HCT116 (cell line): ENCODE data around the gene TLK1. TPM values are rescaled to one million over a fixed set of nuclear protein-coding genes. Genes with fewer than 3 reads are reported as not detected.

Experiments
- ATAC-seq: fragments of 200-7000 bp; cut with Tn5 transposase; 2 replicates; pipeline ENCODE4 v1.9.1; 2020; ENCODE audit warnings: mild to moderate bottlenecking, moderate library complexity
- BruUV-seq: library from RNA; stranded (reverse); fragments of 400-500 nt; replicated peaks from 2 replicates; lab custom pipeline; 2021; lab: Mats Ljungman, UMichigan
- CTCF ChIA-PET: fragments of 300-600 bp; sonication (Branson Sonifier 250); formaldehyde crosslinking; loops from one replicate; lab custom pipeline; 2021; ENCODE audit warnings: antibody characterized with exemption; lab: Charles Lee
- POLR2A ChIA-PET: fragments of 300-600, 350-600 bp; sonication (Branson Sonifier 250); formaldehyde crosslinking; loops from one replicate; lab custom pipeline; 2021; ENCODE audit warnings: antibody characterized with exemption; lab: Charles Lee
- RAD21 ChIA-PET, 2 experiments: fragments of 300-600 bp; sonication (Branson Sonifier 250); formaldehyde crosslinking; loops; one replicate each; lab custom pipeline; 2023; ENCODE audit warnings: low total read pairs in 2 of 2; ENCODE audit not compliant: uncharacterized antibody in 2 of 2, unreplicated experiment in 2 of 2, low non-redundant PET in 1 of 2; lab: Charles Lee
- DNase-seq: peaks from one replicate; pipeline ENCODE4 v3.0.0-alpha.2; 2010; ENCODE audit warnings: low read depth, low spot score
- H2AFZ ChIP-seq: fragments of 200-600 bp; shearing (Covaris generic), sonication (generic); 2 replicates; pipeline ENCODE4 v1.6.1; 2017; ENCODE audit warnings: low read depth, mixed run types, mixed read lengths, antibody characterized with exemption, low read length; ENCODE audit not compliant: poor library complexity, severe bottlenecking
- H3K27ac ChIP-seq: 2 replicates; pipeline ENCODE4 v1.5.1; 2012; ENCODE audit warnings: low read depth, low read length
- H3K27me3 ChIP-seq: fragments of 200-600 bp; sonication (generic); 2 replicates; pipeline ENCODE4 v1.6.1; 2016; ENCODE audit warnings: mixed run types, low read length, mixed read lengths; ENCODE audit not compliant: insufficient read depth
- H3K36me3 ChIP-seq, 2 experiments: fragments of 200-500 bp in 1 of 2; fragments of 200-600 bp in 1 of 2; sonication (Bioruptor generic) in 1 of 2; sonication (generic) in 1 of 2; 2 replicates each; pipeline versions ENCODE4 v1.5.1 to v1.6.1; 2014 to 2016; ENCODE audit warnings: low read length in 2 of 2, inconsistent platforms in 1 of 2, mixed read lengths in 1 of 2, mixed run types in 1 of 2; ENCODE audit not compliant: insufficient read depth in 2 of 2, control insufficient read depth in 1 of 2
- H3K4me1 ChIP-seq, 2 experiments: fragments of 200-600 bp in 1 of 2; sonication (generic) in 1 of 2; 2 replicates each; pipeline versions ENCODE4 v1.5.1 to v1.6.1; 2012 to 2017; ENCODE audit warnings: low read length in 2 of 2, inconsistent platforms in 1 of 2, mild to moderate bottlenecking in 1 of 2, mixed read lengths in 1 of 2, mixed run types in 1 of 2, moderate library complexity in 1 of 2; ENCODE audit not compliant: insufficient read depth in 2 of 2, control insufficient read depth in 1 of 2
- H3K4me2 ChIP-seq: fragments of 200-600 bp; sonication (generic); 2 replicates; pipeline ENCODE4 v1.6.1; 2017; ENCODE audit warnings: mixed run types, low read length, mixed read lengths
- H3K4me3 ChIP-seq, 2 experiments: fragments of 200-600 bp in 1 of 2; sonication (generic) in 1 of 2; replicated peaks in 1 of 2; 2 replicates each; pipeline ENCODE4 v1.5.1; 2011 to 2016; ENCODE audit warnings: low read length in 2 of 2, control low read depth in 1 of 2, low read depth in 1 of 2, mild to moderate bottlenecking in 1 of 2, mixed read lengths in 1 of 2, mixed run types in 1 of 2
- H3K79me2 ChIP-seq: fragments of 200-600 bp; sonication (generic); 2 replicates; pipeline ENCODE4 v1.6.1; 2017; ENCODE audit warnings: mild to moderate bottlenecking, mixed run types, low read length, moderate library complexity, mixed read lengths; ENCODE audit not compliant: insufficient read depth
- H3K9ac ChIP-seq: fragments of 200-600 bp; sonication (generic); 2 replicates; pipeline ENCODE4 v1.6.1; 2016; ENCODE audit warnings: low read length, mixed read lengths
- H3K9me2 ChIP-seq: fragments of 200-600 bp; sonication (generic), shearing (Covaris generic); 2 replicates; pipeline ENCODE4 v1.6.1; 2017; ENCODE audit warnings: mixed run types, mild to moderate bottlenecking, moderate library complexity; ENCODE audit not compliant: insufficient read depth
- H3K9me3 ChIP-seq, 2 experiments: fragments of 200-500 bp in 1 of 2; fragments of 200-600 bp in 1 of 2; sonication (Bioruptor generic) in 1 of 2; sonication (generic) in 1 of 2; 2 replicates each; pipeline ENCODE4 v1.6.1; 2014 to 2017; ENCODE audit warnings: low read length in 2 of 2, mixed read lengths in 2 of 2, inconsistent platforms in 1 of 2, low read depth in 1 of 2, mild to moderate bottlenecking in 1 of 2, mixed run types in 1 of 2, moderate library complexity in 1 of 2; ENCODE audit not compliant: control insufficient read depth in 1 of 2, insufficient read depth in 1 of 2
- H4K20me1 ChIP-seq: fragments of 200-600 bp; sonication (generic), shearing (Covaris generic); 2 replicates; pipeline ENCODE4 v1.6.1; 2017; ENCODE audit warnings: mixed run types, mild to moderate bottlenecking, moderate library complexity; ENCODE audit not compliant: insufficient read depth
- CBX3 ChIP-seq: IDR thresholded peaks from 2 replicates; pipeline ENCODE4 v1.6.1; 2012; ENCODE audit warnings: low read depth
- CTCF ChIP-seq, 3 experiments: fragments of 200-600 bp in 1 of 3; sonication (generic) in 1 of 3; IDR thresholded peaks in 2 of 3; conservative IDR thresholded peaks in 1 of 3; 2 replicates each; pipeline ENCODE4 v1.5.1; 2012 to 2017; ENCODE audit warnings: low read depth in 2 of 3, low read length in 2 of 3, antibody characterized with exemption in 1 of 3, borderline replicate concordance in 1 of 3, control low read depth in 1 of 3, mild to moderate bottlenecking in 1 of 3, mixed read lengths in 1 of 3, mixed run types in 1 of 3, moderate library complexity in 1 of 3; ENCODE audit not compliant: insufficient read depth in 1 of 3
- EGR1 ChIP-seq: IDR thresholded peaks from 2 replicates; pipeline ENCODE4 v1.6.1; 2012; ENCODE audit warnings: low read depth
- EZH2 ChIP-seq: fragments of 200-600 bp; sonication (generic); IDR thresholded peaks from 2 replicates; pipeline ENCODE4 v1.6.1; 2017; ENCODE audit warnings: antibody characterized with exemption, mixed run types
- JUND ChIP-seq: IDR thresholded peaks from 2 replicates; pipeline ENCODE4 v1.6.1; 2012
- MAX ChIP-seq: IDR thresholded peaks from 2 replicates; pipeline ENCODE4 v1.6.1; 2012
- POLR2A ChIP-seq: IDR thresholded peaks from 2 replicates; pipeline ENCODE4 v1.7.0; 2011; ENCODE audit warnings: borderline replicate concordance; ENCODE audit not compliant: insufficient read depth, insufficient read length; ENCODE audit errors: extremely low read depth
- REST ChIP-seq: IDR thresholded peaks from 2 replicates; pipeline ENCODE4 v1.6.1; 2012; ENCODE audit warnings: low read depth
- SIN3A ChIP-seq: IDR thresholded peaks from 2 replicates; pipeline ENCODE4 v1.6.1; 2012; ENCODE audit warnings: low read depth
- ZFX ChIP-seq: fragments of 450-650 bp; IDR thresholded peaks from 2 replicates; pipeline ENCODE4 v1.6.1; 2017
- ZNF274 ChIP-seq: fragments of 200-500 bp; sonication (Bioruptor generic); IDR thresholded peaks from 2 replicates; pipeline ENCODE4 v1.6.1; 2014; ENCODE audit warnings: mild to moderate bottlenecking, low read depth, low read length, inconsistent platforms
- intact Hi-C: fragments of 100-400 bp; cut with micrococcal nuclease; formaldehyde crosslinking; loops from 2 replicates; pipeline ENCODE4 v1.10.0; 2022
- total RNA-seq: library from RNA; stranded (reverse); gene quantifications from one replicate; pipeline ENCODE4 v1.2.1, GENCODE V29; 2021; ENCODE audit not compliant: unreplicated experiment

The TLK1 gene
- total RNA-seq, 1 experiment from 2014 or later = 57.7 TPM

- H3K27ac ChIP-seq = no peak overlapping the region
- DNase-seq (no peak), ATAC-seq (no peak)
- BruUV-seq = no TSS peak
- no peak for TF ChIP-seq CBX3
- TF ChIP-seq ZFX = no peak
- RAD21 ChIA-PET = no interaction called here
- CTCF ChIA-PET = interaction anchor here (1.1 kb wide), 1 partner anchor 60 kb away, joined by 4 read pairs; no protein-coding TSS in a partner anchor
- H2AFZ ChIP-seq = no peak overlapping the region
- no peak overlapping the region for H3K4me3 ChIP-seq
- intact Hi-C loops = no loop called here
- H3K9me3 ChIP-seq = no peaks in the 10 kb centered on the region
- POLR2A ChIA-PET = no interaction called here
- no peaks in the 10 kb centered on the region for H3K27me3 ChIP-seq
- H3K79me2 ChIP-seq = peaks cover 97% of the 10 kb centered on the region
- no peak overlapping the region for H3K4me2 ChIP-seq
- no peaks in the 10 kb centered on the region for H3K9me2 ChIP-seq
- H3K4me1 ChIP-seq = peaks cover 0 to 4% of the 10 kb centered on the region in 2 experiments; a peak in 1 of 4 replicates
- H4K20me1 ChIP-seq = peaks cover 3% of the 10 kb centered on the region; the same call in 1 of the 2 replicates
- H3K36me3 ChIP-seq = no peaks in the 10 kb centered on the region
- no peak overlapping the region for H3K9ac ChIP-seq
These were observed 14.1 kb downstream of the TLK1 start for GRCh38 chr2:171146633-171147032.

- intact Hi-C loops = no loop called here
- no peak for TF ChIP-seq EZH2
- TF ChIP-seq REST = no peak
- TF ChIP-seq CTCF (IDR thresholded peaks at IDR 0.05 in 2 of 3, conservative IDR thresholded peaks at IDR 0.05 in 1 of 3; ENCODE audit: borderline replicate concordance in 1 of 3, insufficient read depth in 1 of 3, low read depth in 2 of 3, low read length in 2 of 3) = no peak
- TF ChIP-seq POLR2A = no peak
- no peak for TF ChIP-seq JUND
- TF ChIP-seq SIN3A = no peak
- no peak for TF ChIP-seq MAX
- TF ChIP-seq EGR1 = no peak
- no peak for TF ChIP-seq ZNF274
- Histone ChIP-seq H3K36me3 (no peaks in the 10 kb centered on the region), H3K79me2 (peaks cover 99% of the 10 kb centered on the region), H3K9me2 (no peaks in the 10 kb centered on the region), H2AFZ (no peak overlapping the region), H3K4me2 (no peak overlapping the region), H4K20me1 (peaks cover 3% of the 10 kb centered on the region; the same call in 1 of the 2 replicates), H3K9me3 (no peaks in the 10 kb centered on the region), H3K9ac (no peak overlapping the region), H3K27ac (no peak overlapping the region), H3K4me3 (no peak overlapping the region), H3K27me3 (no peaks in the 10 kb centered on the region), H3K4me1 (peaks cover 0 to 4% of the 10 kb centered on the region in 2 experiments; a peak in 1 of 4 replicates)
- CTCF ChIA-PET = no interaction called here
- RAD21 ChIA-PET = no interaction called here
- BruUV-seq = no TSS peak
- DNase-seq (no peak), ATAC-seq (no peak)
- POLR2A ChIA-PET = no interaction called here
These were observed 14.6 kb downstream of the TLK1 start for GRCh38 chr2:171146071-171146470.
